ENCODE results near the gene EFCAB13. TPM values are rescaled to one million over a fixed set of nuclear protein-coding genes. Genes with fewer than 3 reads are reported as not detected.

Gene EFCAB13
- total RNA-seq, 2 experiments from 2014 or later = 7.0 to 7.1 TPM

- Mint-ChIP-seq H3K36me3 (ENCODE audit: low read depth) (no peaks in the 10 kb centered on the region), H3K27ac (no peak overlapping the region), H3K27me3 (ENCODE audit: low read depth) (no peaks in the 10 kb centered on the region), H3K9me3 (peaks cover 12% of the 10 kb centered on the region), H3K4me3 (no peak overlapping the region), H3K4me1 (ENCODE audit: low read depth) (no peaks in the 10 kb centered on the region)
- intact Hi-C loops (cut with micrococcal nuclease) = no loop called here
- no peak for DNase-seq
- CTCF ChIA-PET = no interaction called here
Measured at GRCh38 chr17:47298712-47299111, 25.0 kb upstream of the EFCAB13 start.

- DNase-seq = no peak
- CTCF ChIA-PET = interaction anchor here (1.0 kb wide), 1 partner anchor 41 kb away, joined by 3 read pairs; no protein-coding TSS in a partner anchor
- Mint-ChIP-seq H3K4me3 (no peak overlapping the region), H3K27me3 (ENCODE audit: low read depth) (no peaks in the 10 kb centered on the region), H3K27ac (no peak overlapping the region), H3K4me1 (ENCODE audit: low read depth) (no peaks in the 10 kb centered on the region), H3K36me3 (ENCODE audit: low read depth) (no peaks in the 10 kb centered on the region), H3K9me3 (peaks cover 12% of the 10 kb centered on the region)
- intact Hi-C loops (cut with micrococcal nuclease) = no loop called here
Measured at GRCh38 chr17:47299239-47299910, 24.4 kb upstream of the EFCAB13 start.

DNA sequence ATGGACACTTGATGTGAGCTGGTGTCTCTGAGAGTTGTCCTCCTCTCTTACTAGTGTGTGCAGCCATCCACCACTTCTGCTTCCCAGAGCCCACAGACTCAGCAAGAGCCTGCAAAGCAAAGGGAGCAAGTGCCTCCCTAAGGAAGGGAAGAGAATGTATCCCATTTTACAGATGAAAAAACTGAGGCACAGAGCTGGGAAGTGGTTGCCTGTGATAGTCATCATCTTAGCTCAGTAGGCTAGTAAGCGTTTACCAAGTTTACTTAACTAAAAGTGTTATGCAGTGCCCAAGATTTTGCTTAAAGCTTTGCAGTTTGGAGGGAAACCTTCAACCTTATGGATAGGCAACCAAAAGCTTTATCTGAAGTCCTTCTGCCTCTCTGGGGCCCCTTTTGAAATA is 23.0 kb upstream of the EFCAB13 start:
- peaks cover 7% of the 10 kb centered on the region for H3K4me1 Mint-ChIP-seq (ENCODE audit: low read depth)

DNA sequence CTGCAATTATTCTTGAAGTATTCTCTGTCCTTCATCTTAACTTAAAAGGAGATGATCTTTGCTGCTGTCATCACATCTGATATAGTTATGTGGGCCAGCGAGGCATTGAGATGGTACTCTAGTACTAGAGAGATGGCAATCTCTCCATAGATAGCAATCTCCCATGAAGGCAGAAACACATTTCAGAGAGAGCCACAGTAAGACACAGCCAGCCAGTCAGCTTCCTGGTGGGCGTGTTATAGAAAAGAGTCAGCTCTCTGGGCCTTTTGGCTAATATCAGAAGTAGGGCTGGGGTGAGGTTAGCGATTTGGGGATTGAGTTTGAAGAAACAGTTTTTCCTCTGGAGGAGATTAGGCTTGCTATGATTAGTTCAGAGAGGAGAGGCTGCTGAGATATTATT is 22.6 kb upstream of the EFCAB13 start:
- CTCF ChIA-PET = no interaction called here
- H3K27ac Mint-ChIP-seq = no peak overlapping the region
- peaks cover 8% of the 10 kb centered on the region for H3K4me1 Mint-ChIP-seq (ENCODE audit: low read depth)
- DNase-seq = no peak
- H3K9me3 Mint-ChIP-seq = peaks cover 12% of the 10 kb centered on the region
- intact Hi-C loops (cut with micrococcal nuclease) = no loop called here
- H3K27me3 Mint-ChIP-seq (ENCODE audit: low read depth) = no peaks in the 10 kb centered on the region
- H3K36me3 Mint-ChIP-seq (ENCODE audit: low read depth) = no peaks in the 10 kb centered on the region
- H3K4me3 Mint-ChIP-seq = no peak overlapping the region

More for the DNA sequence above, 23.0 kb upstream of the EFCAB13 start:
- intact Hi-C loops (cut with micrococcal nuclease) = no loop called here
- CTCF ChIA-PET = no interaction called here
- no peak overlapping the region for H3K4me3 Mint-ChIP-seq
- H3K27ac Mint-ChIP-seq = no peak overlapping the region
- H3K9me3 Mint-ChIP-seq = peaks cover 12% of the 10 kb centered on the region
- H3K36me3 Mint-ChIP-seq (ENCODE audit: low read depth) = no peaks in the 10 kb centered on the region
- DNase-seq = no peak
- no peaks in the 10 kb centered on the region for H3K27me3 Mint-ChIP-seq (ENCODE audit: low read depth)

GRCh38 chr17:47301831-47302230 is 21.9 kb upstream of the EFCAB13 start:
- Mint-ChIP-seq H3K27me3 (ENCODE audit: low read depth) (no peaks in the 10 kb centered on the region), H3K36me3 (ENCODE audit: low read depth) (no peaks in the 10 kb centered on the region), H3K9me3 (peaks cover 12% of the 10 kb centered on the region), H3K27ac (no peak overlapping the region), H3K4me1 (ENCODE audit: low read depth) (peaks cover 8% of the 10 kb centered on the region), H3K4me3 (no peak overlapping the region)
- intact Hi-C loops (cut with micrococcal nuclease) = no loop called here
- DNase-seq = no peak
- CTCF ChIA-PET = no interaction called here

- CTCF ChIA-PET = no interaction called here
- H3K4me3 Mint-ChIP-seq = no peak overlapping the region
- H3K36me3 Mint-ChIP-seq (ENCODE audit: low read depth) = no peaks in the 10 kb centered on the region
- H3K27me3 Mint-ChIP-seq (ENCODE audit: low read depth) = no peaks in the 10 kb centered on the region
- H3K9me3 Mint-ChIP-seq = peaks cover 12% of the 10 kb centered on the region
- intact Hi-C loops (cut with micrococcal nuclease) = no loop called here
- H3K4me1 Mint-ChIP-seq (ENCODE audit: low read depth) = peaks cover 8% of the 10 kb centered on the region
- no peak overlapping the region for H3K27ac Mint-ChIP-seq
- DNase-seq = no peak
Measured at GRCh38 chr17:47304186-47304585, 19.6 kb upstream of the EFCAB13 start.

GRCh38 chr17:47305302-47305923 is 18.3 kb upstream of the EFCAB13 start:
- peak; percentile 21 for DNase-seq
- intact Hi-C loops (cut with micrococcal nuclease) = no loop called here
- Mint-ChIP-seq H3K4me1 (ENCODE audit: low read depth) (peaks cover 8% of the 10 kb centered on the region), H3K36me3 (ENCODE audit: low read depth) (no peaks in the 10 kb centered on the region), H3K9me3 (peaks cover 12% of the 10 kb centered on the region), H3K4me3 (no peak overlapping the region), H3K27ac (no peak overlapping the region), H3K27me3 (ENCODE audit: low read depth) (no peaks in the 10 kb centered on the region)
- CTCF ChIA-PET = no interaction called here

- intact Hi-C loops (cut with micrococcal nuclease) = no loop called here
- no peak for DNase-seq
- no peaks in the 10 kb centered on the region for H3K9me3 Mint-ChIP-seq
Measured at GRCh38 chr17:47310186-47310733, 13.5 kb upstream of the EFCAB13 start.

DNA sequence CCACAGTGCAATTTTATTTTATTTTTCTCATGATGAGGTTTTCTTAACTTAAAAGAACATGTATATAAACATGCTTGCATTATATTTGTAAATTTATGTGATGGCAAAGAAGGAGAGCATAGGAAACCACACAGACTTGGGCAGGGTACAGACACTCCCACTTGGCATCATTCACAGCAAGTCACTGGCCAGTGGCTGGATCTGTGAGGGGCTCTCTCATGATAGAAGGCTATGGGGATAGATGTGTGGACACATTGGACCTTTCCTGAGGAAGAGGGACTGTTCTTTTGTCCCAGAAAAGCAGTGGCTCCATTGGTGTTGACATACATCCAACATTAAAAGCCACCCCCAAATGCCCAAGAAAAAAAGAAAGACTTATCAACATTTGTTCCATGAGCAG is 12.3 kb upstream of the EFCAB13 start:
- intact Hi-C loops (cut with micrococcal nuclease) = no loop called here
- H3K27ac Mint-ChIP-seq = no peak overlapping the region
- CTCF ChIA-PET = interaction anchor here (1.0 to 1.1 kb wide), 2 partner anchors 14 to 81 kb away, joined by 3 read pairs; no protein-coding TSS in a partner anchor
- DNase-seq = no peak
- no peak overlapping the region for H3K4me3 Mint-ChIP-seq
- no peaks in the 10 kb centered on the region for H3K36me3 Mint-ChIP-seq (ENCODE audit: low read depth)
- no peaks in the 10 kb centered on the region for H3K27me3 Mint-ChIP-seq (ENCODE audit: low read depth)
- H3K9me3 Mint-ChIP-seq = no peaks in the 10 kb centered on the region
- no peaks in the 10 kb centered on the region for H3K4me1 Mint-ChIP-seq (ENCODE audit: low read depth)

More at GRCh38 chr17:47310186-47310733, 13.5 kb upstream of the EFCAB13 start:
- CTCF ChIA-PET = interaction anchor here (1.1 kb wide), 1 partner anchor 76 kb away, joined by 3 read pairs; no protein-coding TSS in a partner anchor
- Mint-ChIP-seq H3K27ac (no peak overlapping the region), H3K27me3 (ENCODE audit: low read depth) (no peaks in the 10 kb centered on the region), H3K36me3 (ENCODE audit: low read depth) (no peaks in the 10 kb centered on the region), H3K4me3 (no peak overlapping the region), H3K4me1 (ENCODE audit: low read depth) (peaks cover 5% of the 10 kb centered on the region)

DNA sequence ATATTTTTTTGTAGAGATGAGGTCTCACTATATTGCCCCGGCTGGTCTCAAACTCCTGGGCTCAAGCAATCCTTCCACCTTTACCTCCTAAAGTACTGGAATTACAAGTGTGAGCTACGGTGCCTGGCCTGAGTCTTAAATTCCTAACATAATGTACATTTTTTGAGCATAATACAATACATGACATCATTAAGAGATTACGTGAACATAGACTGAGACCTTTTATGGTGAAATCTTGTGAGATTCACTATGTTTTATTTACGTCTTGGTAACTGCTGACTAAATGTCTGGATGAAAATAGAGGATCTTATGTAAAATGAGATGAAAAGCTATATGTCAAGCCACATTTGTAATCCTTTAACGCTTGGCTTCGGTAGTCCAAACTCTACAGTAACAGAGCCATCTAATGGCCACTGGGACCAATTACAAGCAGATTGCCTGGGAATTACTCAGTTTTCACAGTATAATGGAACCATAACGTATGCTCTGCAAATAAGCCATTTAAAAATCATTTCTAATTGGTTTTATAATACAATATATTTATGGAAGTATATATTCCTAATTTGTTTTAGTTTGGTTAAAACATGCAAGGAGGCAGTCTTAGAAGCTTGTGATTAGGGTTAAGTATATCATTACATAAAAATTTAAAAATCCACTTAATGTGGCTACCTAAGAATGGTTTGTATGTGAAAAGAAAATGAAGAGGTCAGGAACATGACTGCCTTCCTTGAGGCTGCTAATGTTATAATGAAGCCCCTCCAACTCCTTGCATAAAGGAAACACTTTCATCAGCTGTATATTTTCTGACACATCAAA is 8.1 kb upstream of the EFCAB13 start:
- intact Hi-C loops (cut with micrococcal nuclease) = loop anchor here (1.0 to 2.0 kb wide), 3 partner anchors 86 to 373 kb away; no protein-coding TSS in a partner anchor
- Mint-ChIP-seq H3K9me3 (no peaks in the 10 kb centered on the region), H3K4me3 (no peak overlapping the region), H3K27me3 (ENCODE audit: low read depth) (no peaks in the 10 kb centered on the region), H3K4me1 (ENCODE audit: low read depth) (no peaks in the 10 kb centered on the region), H3K36me3 (ENCODE audit: low read depth) (no peaks in the 10 kb centered on the region), H3K27ac (no peak overlapping the region)
- CTCF ChIA-PET = interaction anchor here (0.6 to 4.5 kb wide), 16 partner anchors 9 to 487 kb away, joined by 3 to 51 read pairs (median 3); no protein-coding TSS in a partner anchor
- peak; percentile 56 for DNase-seq

- intact Hi-C loops (cut with micrococcal nuclease) = no loop called here
Measured at GRCh38 chr17:47316311-47316710, 7.4 kb upstream of the EFCAB13 start.

DNA sequence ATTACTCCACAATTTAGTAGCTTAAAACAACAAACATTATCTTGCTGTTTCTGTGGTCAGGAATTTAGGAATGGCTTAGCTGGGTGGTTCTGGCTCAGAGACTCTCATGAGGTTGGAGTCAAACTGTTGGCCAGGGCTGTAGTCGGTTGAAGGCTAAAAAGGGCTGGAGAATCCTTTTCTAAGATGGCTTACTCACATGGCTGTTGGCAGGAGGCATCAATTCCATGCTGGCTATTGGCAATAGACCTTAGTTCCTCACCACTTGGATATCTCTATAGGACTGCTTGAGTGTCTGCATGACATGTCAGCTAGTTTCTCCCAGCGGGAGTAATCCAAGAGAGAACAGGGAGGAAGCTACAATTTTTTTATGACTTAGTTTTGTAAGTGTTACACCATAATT is 6.6 kb upstream of the EFCAB13 start:
- Mint-ChIP-seq H3K4me3 (no peak overlapping the region), H3K27ac (no peak overlapping the region), H3K9me3 (peaks cover 6% of the 10 kb centered on the region), H3K4me1 (ENCODE audit: low read depth) (no peaks in the 10 kb centered on the region), H3K27me3 (ENCODE audit: low read depth) (no peaks in the 10 kb centered on the region), H3K36me3 (ENCODE audit: low read depth) (peaks cover 3% of the 10 kb centered on the region)
- DNase-seq = no peak
- CTCF ChIA-PET = interaction anchor here (1.1 to 4.5 kb wide), 4 partner anchors 13 to 299 kb away, joined by 3 to 51 read pairs (median 4); no protein-coding TSS in a partner anchor
- intact Hi-C loops (cut with micrococcal nuclease) = no loop called here

More at GRCh38 chr17:47316311-47316710, 7.4 kb upstream of the EFCAB13 start:
- DNase-seq = no peak
- no peaks in the 10 kb centered on the region for H3K4me1 Mint-ChIP-seq (ENCODE audit: low read depth)
- peaks cover 3% of the 10 kb centered on the region for H3K36me3 Mint-ChIP-seq (ENCODE audit: low read depth)
- H3K27me3 Mint-ChIP-seq (ENCODE audit: low read depth) = no peaks in the 10 kb centered on the region
- no peak overlapping the region for H3K27ac Mint-ChIP-seq
- H3K4me3 Mint-ChIP-seq = no peak overlapping the region
- peaks cover 5% of the 10 kb centered on the region for H3K9me3 Mint-ChIP-seq
- CTCF ChIA-PET = interaction anchor here (1.1 to 4.5 kb wide), 7 partner anchors 8 to 300 kb away, joined by 3 to 51 read pairs (median 4); no protein-coding TSS in a partner anchor
